Mucosa of descending colon (tissue), 3 donors: ENCODE results near the gene OR51B4. TPM values are rescaled to one million over a fixed set of nuclear protein-coding genes. Genes with fewer than 3 reads are reported as not detected.

ENCODE experiments used
- ATAC-seq: fragments of 200-7000 bp; cut with Tn5 transposase; one replicate; pipeline ENCODE4 v1.9.1; 2020; ENCODE audit warnings: mild to moderate bottlenecking, moderate library complexity
- DNase-seq, 3 donors: peaks; one replicate each; pipeline ENCODE4 v3.0.0-alpha.2; 2020
- H3K36me3 ChIP-seq: fragments of 200-600 bp; one replicate; pipeline ENCODE4 v1.8.0; 2021; ENCODE audit warnings: low read depth, mild to moderate bottlenecking
- H3K4me1 ChIP-seq: fragments of 200-600 bp; one replicate; pipeline ENCODE4 v1.8.0; 2021; ENCODE audit warnings: low read depth, mild to moderate bottlenecking
- H3K4me3 ChIP-seq: fragments of 200-600 bp; one replicate; pipeline ENCODE4 v1.8.0; 2021; ENCODE audit warnings: mild to moderate bottlenecking
- H3K9me3 ChIP-seq: fragments of 200-600 bp; one replicate; pipeline ENCODE4 v1.8.0; 2021; ENCODE audit warnings: mild to moderate bottlenecking
- CTCF ChIP-seq: fragments of 200-600 bp; IDR thresholded peaks from one replicate; pipeline ENCODE4 v1.8.0; 2022; ENCODE audit warnings: antibody characterized with exemption, mild to moderate bottlenecking
- intact Hi-C, 2 donors: fragments of 100-400 bp; cut with DNase I in 1 of 2; cut with micrococcal nuclease in 1 of 2; formaldehyde crosslinking; loops; one replicate each; pipeline versions ENCODE4 v1.11.0 to v1.11.1; 2022; cut with DNase I, micrococcal nuclease
- total RNA-seq, 3 donors: library from RNA; stranded (reverse); fragmentation: NEBNext Ultra II Directional in 2 of 3; extraction: Animal tissue kit (Norgen Biotek cat#: 25700) in 2 of 3; gene quantifications; one replicate each; pipeline versions ENCODE4 v1.2.1 to v1.2.4, GENCODE V29; 2021 to 2023
- donor health status: DM: no; HTN: no; CAD: no; lungs with moderate emphysema.
- donor health status: DM: no; HTN: no; CAD: no.
- donor health status: DM: no; HTN: yes; CAD: no.

Gene OR51B4
- total RNA-seq, 3 donors from 2014 or later = not detected

- ATAC-seq (no peak), DNase-seq (no peak)
- intact Hi-C loops = no loop called here
- Histone ChIP-seq H3K36me3 (no peaks in the 10 kb centered on the region), H3K4me3 (no peak overlapping the region), H3K9me3 (no peaks in the 10 kb centered on the region), H3K4me1 (no peaks in the 10 kb centered on the region)
- no peak for TF ChIP-seq CTCF
Measured at GRCh38 chr11:5275369-5276110, 26.2 kb downstream of the OR51B4 start.

- Histone ChIP-seq H3K4me1 (no peaks in the 10 kb centered on the region), H3K9me3 (no peaks in the 10 kb centered on the region), H3K36me3 (no peaks in the 10 kb centered on the region), H3K4me3 (no peak overlapping the region)
- intact Hi-C loops = no loop called here
- ATAC-seq (no peak), DNase-seq (no peak)
- no peak for TF ChIP-seq CTCF
Measured at GRCh38 chr11:5274395-5274794, 27.4 kb downstream of the OR51B4 start.

GRCh38 chr11:5272395-5273017 is 29.2 kb downstream of the OR51B4 start:
- no peak for ATAC-seq

GRCh38 chr11:5269715-5270147 is 32.0 kb downstream of the OR51B4 start, which contains the start of gene HBE1:
TSS of gene HBE1 (minus strand) at chr11:5269945. CDS start at chr11:5269890, 55 bp downstream.
- Histone ChIP-seq H3K9me3 (no peaks in the 10 kb centered on the region), H3K4me3 (no peak within 1 kb of the TSS), H3K4me1 (no peaks in the 10 kb centered on the region), H3K36me3 (no peaks in the 10 kb centered on the region)
- no peak for DNase-seq
- intact Hi-C loops = no loop called here
- no peak for TF ChIP-seq CTCF
- no peak for ATAC-seq

More at GRCh38 chr11:5272395-5273017, 29.2 kb downstream of the OR51B4 start:
- Histone ChIP-seq H3K4me1 (no peaks in the 10 kb centered on the region), H3K9me3 (no peaks in the 10 kb centered on the region), H3K36me3 (no peaks in the 10 kb centered on the region), H3K4me3 (no peak overlapping the region)
- intact Hi-C loops = no loop called here
- DNase-seq = no peak
- TF ChIP-seq CTCF = no peak

GRCh38 chr11:5267033-5267563 is 34.6 kb downstream of the OR51B4 start:
- no peak for ATAC-seq
- TF ChIP-seq CTCF = no peak
- Histone ChIP-seq H3K36me3 (no peaks in the 10 kb centered on the region), H3K9me3 (no peaks in the 10 kb centered on the region), H3K4me3 (no peak overlapping the region), H3K4me1 (no peaks in the 10 kb centered on the region)
- intact Hi-C loops = no loop called here
- no peak for DNase-seq
